Regular cardiac myocyte (primary cell): ENCODE data around the gene SOX14. TPM values are rescaled to one million over a fixed set of nuclear protein-coding genes. Genes with fewer than 3 reads are reported as not detected.

ENCODE experiments used
- total RNA-seq: library from RNA; depleted of rRNA; stranded (reverse); fragments of >200 nt; gene quantifications from 2 replicates; pipeline ENCODE4 v1.2.3, GENCODE V29; 2014

The SOX14 gene
- total RNA-seq = not detected in 2 replicates

GRCh38 chr3:137764001-137764433, at the start of gene SOX14:
Gene SOX14, plus strand, starts transcription at chr3:137764315. Its CDS starts 470 bp downstream, at chr3:137764785.

Other genes starting within 250 kb of the SOX14 start
- not detected in 2 replicates for gene CLDN18, start 245.8 kb downstream of the SOX14 start, total RNA-seq